ENCODE measurements around the gene RAB13. TPM values are rescaled to one million over a fixed set of nuclear protein-coding genes. Genes with fewer than 3 reads are reported as not detected.
A peak's percentile ranks its signal among the peaks of the same experiment; 100 is the strongest.
"Not testable (repeated sequence)": the region's sequence is repeated elsewhere in the genome, so short reads cannot be mapped to it uniquely, and the experiment has no call there.

Gene RAB13
- under 1 TPM; 0.92 to 0.96 TPM for total RNA-seq

DNA sequence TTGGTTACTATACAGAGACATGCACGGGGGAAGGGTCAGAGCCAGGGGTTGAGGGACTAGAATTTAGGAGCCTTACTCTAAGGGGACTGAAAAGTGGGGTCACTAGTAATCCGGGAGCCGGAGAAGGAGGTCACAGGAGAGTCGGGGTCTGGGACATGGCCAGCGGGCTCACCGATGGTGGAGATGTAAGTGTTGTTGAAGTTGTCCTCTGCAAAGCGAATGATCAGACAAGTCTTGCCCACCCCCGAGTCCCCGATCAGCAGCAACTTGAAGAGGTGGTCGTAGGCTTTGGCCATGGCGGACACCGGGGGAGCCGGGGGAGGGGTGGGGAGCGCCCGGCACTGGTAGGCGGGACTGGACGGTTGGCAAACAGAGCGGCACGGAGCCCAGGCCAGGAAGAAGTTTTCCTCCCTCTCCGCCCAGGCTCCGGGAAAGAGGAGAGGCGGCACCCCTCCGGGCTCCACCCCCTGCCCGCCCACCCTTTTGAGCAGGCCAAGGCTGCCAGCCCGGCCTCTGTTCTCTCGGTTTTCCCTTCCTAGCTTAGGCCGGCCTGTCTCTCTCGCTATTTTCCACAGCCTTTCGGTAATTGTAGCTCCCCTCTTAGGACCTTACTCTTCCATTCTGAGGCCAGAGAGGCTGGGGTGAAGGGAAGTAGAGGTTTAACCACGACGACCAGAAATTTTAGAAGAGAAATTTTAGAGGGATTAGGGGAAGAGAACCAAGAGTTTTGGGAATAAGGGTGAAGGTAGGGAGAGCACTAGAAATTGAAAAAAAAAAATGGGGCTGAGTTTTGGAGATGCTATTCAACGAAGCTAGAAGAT lies at the start of gene RAB13:
Gene RAB13 (minus strand): TSS at position 399 of the 821 bp plus-strand sequence. CDS start 103 bp downstream, at position 296.
- CTCF ChIA-PET, result interaction anchor here (0.6 to 3.5 kb wide), 23 partner anchors 9 to 453 kb away, joined by 3 to 32 read pairs (median 4); partner anchors contain the start of genes CREB3L4, DENND4B, JTB and SLC27A3
- POLR2A ChIA-PET, result interaction anchor here (0.6 kb wide), 1 partner anchor 195 kb away, joined by 5 read pairs; no protein-coding TSS in a partner anchor
- DNase-seq, result no peak
- Mint-ChIP-seq H3K27ac (peak within 1 kb of the TSS; percentile 91), H3K27me3 (no peaks in the 10 kb centered on the region), H3K4me1 (peaks cover 34% of the 10 kb centered on the region), H3K4me3 (peak within 1 kb of the TSS; percentile 50), H3K36me3 (ENCODE audit: low read depth) (peaks cover 2% of the 10 kb centered on the region), H3K9me3 (no peaks in the 10 kb centered on the region)

- H3K4me1 Mint-ChIP-seq; H3K27ac Mint-ChIP-seq; H3K27me3 Mint-ChIP-seq; CTCF ChIA-PET; H3K4me3 Mint-ChIP-seq; DNase-seq; H3K36me3 Mint-ChIP-seq (ENCODE audit: low read depth); H3K9me3 Mint-ChIP-seq; POLR2A ChIA-PET: not testable (repeated sequence)
Measured at GRCh38 chr1:154033697-154034096, 47.6 kb upstream of the RAB13 start.

- CTCF ChIA-PET, result no interaction called here
- H3K4me1 Mint-ChIP-seq, result no peaks in the 10 kb centered on the region
- no peaks in the 10 kb centered on the region for H3K9me3 Mint-ChIP-seq
- no peaks in the 10 kb centered on the region for H3K36me3 Mint-ChIP-seq (ENCODE audit: low read depth)
- no peak for DNase-seq
- no peak overlapping the region for H3K27ac Mint-ChIP-seq
- POLR2A ChIA-PET, result interaction anchor here (0.6 kb wide), 1 partner anchor 25 kb away, joined by 3 read pairs; no protein-coding TSS in a partner anchor
- H3K4me3 Mint-ChIP-seq, result no peak overlapping the region
- H3K27me3 Mint-ChIP-seq, result no peaks in the 10 kb centered on the region
Measured at GRCh38 chr1:154019940-154020339, 33.8 kb upstream of the RAB13 start.

- no peak for DNase-seq
Measured at GRCh38 chr1:154019269-154019668, 33.1 kb upstream of the RAB13 start.

DNA sequence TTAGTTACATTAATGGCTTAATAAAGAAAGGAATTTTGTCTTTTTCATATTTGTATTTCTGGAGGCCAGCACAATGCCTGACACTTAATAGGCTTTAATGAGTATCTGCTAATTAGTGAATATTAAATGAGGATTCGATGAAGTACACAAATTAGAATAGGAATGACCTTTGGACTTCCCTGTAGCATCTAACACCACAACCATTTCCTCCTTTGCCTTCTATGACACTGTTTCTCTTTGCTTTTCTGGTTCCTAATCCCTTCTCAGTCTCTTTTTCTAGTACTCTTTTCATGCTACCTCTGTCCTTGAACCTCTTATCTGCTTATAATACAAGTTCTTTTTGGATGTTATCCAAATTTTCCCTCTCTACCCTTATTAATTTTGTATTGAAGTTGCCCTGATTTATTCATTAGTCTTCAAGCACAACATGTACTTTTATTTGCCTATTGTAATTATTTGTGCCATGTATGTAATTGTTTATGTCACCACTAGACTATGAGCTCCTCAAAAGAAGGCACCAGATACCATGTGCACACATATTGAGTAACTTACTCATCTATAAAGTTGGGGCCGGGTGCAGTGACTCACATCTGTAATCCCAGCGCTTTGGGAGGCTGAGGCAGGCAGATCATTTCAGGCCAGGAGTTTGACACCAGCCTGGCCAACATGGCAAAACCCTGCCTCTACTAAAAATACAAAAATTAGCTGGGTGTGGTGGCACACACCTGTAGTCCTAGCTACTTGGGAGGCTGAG lies 28.2 kb upstream of the RAB13 start:
- Mint-ChIP-seq H3K36me3 (ENCODE audit: low read depth) (no peaks in the 10 kb centered on the region), H3K4me3 (no peak overlapping the region), H3K27me3 (no peaks in the 10 kb centered on the region), H3K27ac (no peak overlapping the region), H3K4me1 (no peaks in the 10 kb centered on the region), H3K9me3 (no peaks in the 10 kb centered on the region)
- ChIA-PET CTCF (no interaction called here), POLR2A (no interaction called here)
- DNase-seq, result no peak

More at GRCh38 chr1:154019269-154019668, 33.1 kb upstream of the RAB13 start:
- Mint-ChIP-seq H3K4me1 (no peaks in the 10 kb centered on the region), H3K27ac (no peak overlapping the region), H3K4me3 (no peak overlapping the region), H3K27me3 (no peaks in the 10 kb centered on the region), H3K36me3 (ENCODE audit: low read depth) (no peaks in the 10 kb centered on the region), H3K9me3 (no peaks in the 10 kb centered on the region)
- POLR2A ChIA-PET, result no interaction called here
- CTCF ChIA-PET, result interaction anchor here (1.0 kb wide), 1 partner anchor 1066 kb away, joined by 3 read pairs; no protein-coding TSS in a partner anchor

DNA sequence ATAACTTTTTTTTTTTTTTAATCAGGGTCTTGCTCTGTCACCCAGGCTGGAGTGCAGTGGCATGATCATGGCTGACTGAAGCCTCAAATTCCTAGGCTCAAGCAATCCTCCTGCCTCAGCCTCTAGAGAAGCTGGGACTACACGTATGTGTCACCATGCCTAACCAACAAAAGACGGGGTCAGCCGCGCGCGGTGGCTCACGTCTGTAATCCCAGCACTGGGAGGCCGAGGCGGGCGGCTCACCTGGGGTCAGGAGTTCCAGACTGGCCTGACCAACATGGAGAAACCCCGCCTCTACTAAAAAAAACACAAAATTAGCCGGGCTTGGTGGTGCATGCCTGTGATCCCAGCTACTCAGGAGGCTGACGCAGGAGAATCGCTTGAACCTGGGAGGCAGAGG lies 26.4 kb upstream of the RAB13 start:
- H3K27me3 Mint-ChIP-seq; H3K36me3 Mint-ChIP-seq (ENCODE audit: low read depth); POLR2A ChIA-PET; CTCF ChIA-PET; H3K4me1 Mint-ChIP-seq; DNase-seq; H3K27ac Mint-ChIP-seq; H3K9me3 Mint-ChIP-seq; H3K4me3 Mint-ChIP-seq: not testable (repeated sequence)

- Mint-ChIP-seq H3K9me3 (no peaks in the 10 kb centered on the region), H3K4me3 (no peak overlapping the region), H3K27me3 (no peaks in the 10 kb centered on the region), H3K27ac (no peak overlapping the region), H3K4me1 (no peaks in the 10 kb centered on the region), H3K36me3 (ENCODE audit: low read depth) (no peaks in the 10 kb centered on the region)
- DNase-seq, result no peak
- CTCF ChIA-PET, result no interaction called here
- POLR2A ChIA-PET, result no interaction called here
Measured at GRCh38 chr1:154012129-154012528, 26.0 kb upstream of the RAB13 start.

GRCh38 chr1:154006136-154006535 lies 20.0 kb upstream of the RAB13 start:
- POLR2A ChIA-PET, result no interaction called here
- no peaks in the 10 kb centered on the region for H3K27me3 Mint-ChIP-seq
- CTCF ChIA-PET, result no interaction called here

DNA sequence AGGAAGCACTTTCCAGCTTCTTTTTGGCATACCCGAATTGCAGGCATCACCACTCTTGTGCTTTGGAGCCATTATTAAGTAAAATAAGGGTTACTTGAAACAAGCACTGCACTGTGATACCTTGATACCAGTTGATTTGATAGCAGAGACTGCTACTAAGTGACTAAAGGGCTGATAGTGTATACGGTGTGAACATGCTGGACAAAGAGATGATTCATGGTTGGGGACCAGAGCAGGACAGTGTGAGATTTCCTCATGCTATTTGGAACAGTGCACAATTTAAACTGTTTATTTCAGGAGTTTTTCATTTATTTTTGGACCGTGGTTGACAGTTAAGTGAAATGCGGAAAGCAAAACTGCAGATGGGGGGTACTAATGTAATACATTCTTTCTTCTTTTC lies 14.3 kb upstream of the RAB13 start:
- ChIA-PET POLR2A (no interaction called here), CTCF (interaction anchor here (0.6 to 1.2 kb wide), 3 partner anchors 9 to 907 kb away, joined by 3 to 5 read pairs (median 4); no protein-coding TSS in a partner anchor)
- H3K27ac Mint-ChIP-seq, result no peak overlapping the region
- H3K36me3 Mint-ChIP-seq (ENCODE audit: low read depth), result peaks cover 5% of the 10 kb centered on the region
- DNase-seq, result no peak
- no peaks in the 10 kb centered on the region for H3K27me3 Mint-ChIP-seq
- no peaks in the 10 kb centered on the region for H3K4me1 Mint-ChIP-seq
- no peak overlapping the region for H3K4me3 Mint-ChIP-seq
- no peaks in the 10 kb centered on the region for H3K9me3 Mint-ChIP-seq

More at GRCh38 chr1:154006136-154006535, 20.0 kb upstream of the RAB13 start:
- no peaks in the 10 kb centered on the region for H3K9me3 Mint-ChIP-seq
- no peaks in the 10 kb centered on the region for H3K4me1 Mint-ChIP-seq
- H3K4me3 Mint-ChIP-seq, result no peak overlapping the region
- no peak for DNase-seq
- H3K36me3 Mint-ChIP-seq (ENCODE audit: low read depth), result no peaks in the 10 kb centered on the region
- no peak overlapping the region for H3K27ac Mint-ChIP-seq

- POLR2A ChIA-PET, result interaction anchor here (0.6 kb wide), 1 partner anchor 31 kb away, joined by 3 read pairs; no protein-coding TSS in a partner anchor
- not testable (repeated sequence) for H3K27me3 Mint-ChIP-seq, H3K27ac Mint-ChIP-seq, H3K4me1 Mint-ChIP-seq, H3K4me3 Mint-ChIP-seq, DNase-seq, H3K9me3 Mint-ChIP-seq
- CTCF ChIA-PET, result interaction anchor here (0.7 kb wide), 1 partner anchor 234 kb away, joined by 3 read pairs; no protein-coding TSS in a partner anchor
- peaks cover 28% of the 10 kb centered on the region for H3K36me3 Mint-ChIP-seq (ENCODE audit: low read depth)
Measured at GRCh38 chr1:153996882-153997281, 10.7 kb upstream of the RAB13 start.

DNA sequence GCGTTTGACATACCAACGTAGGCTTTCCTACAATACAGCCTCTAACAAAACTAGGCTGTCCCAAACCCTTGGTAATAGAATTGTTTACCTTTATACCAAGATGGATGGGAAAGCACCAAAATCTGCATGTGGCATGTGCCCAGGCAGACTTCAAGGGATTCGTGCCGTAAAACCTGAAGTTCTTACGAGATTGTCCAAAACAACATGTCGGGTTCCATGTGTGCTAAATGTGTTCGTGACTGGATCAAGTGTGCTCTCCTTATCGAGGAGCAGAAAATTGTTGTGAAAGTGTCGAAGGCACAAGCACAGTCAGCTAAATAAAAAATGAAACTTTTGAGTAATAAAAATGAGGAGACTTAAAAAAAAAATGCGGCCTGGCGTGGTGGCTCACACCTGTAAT lies 9.5 kb upstream of the RAB13 start:
- Mint-ChIP-seq H3K4me3 (no peak overlapping the region), H3K27ac (no peak overlapping the region), H3K9me3 (no peaks in the 10 kb centered on the region), H3K36me3 (ENCODE audit: low read depth) (peaks cover 37% of the 10 kb centered on the region), H3K4me1 (peaks cover 17% of the 10 kb centered on the region), H3K27me3 (no peaks in the 10 kb centered on the region)
- DNase-seq, result no peak
- POLR2A ChIA-PET, result interaction anchor here (0.7 kb wide), 1 partner anchor 25 kb away, joined by 3 read pairs; no protein-coding TSS in a partner anchor
- CTCF ChIA-PET, result interaction anchor here (1.0 to 1.1 kb wide), 2 partner anchors 9 kb away, joined by 3 read pairs; no protein-coding TSS in a partner anchor

GRCh38 chr1:153995202-153995601 lies 9.1 kb upstream of the RAB13 start:
- Mint-ChIP-seq H3K27me3 (no peaks in the 10 kb centered on the region), H3K9me3 (no peaks in the 10 kb centered on the region), H3K4me1 (peaks cover 20% of the 10 kb centered on the region), H3K4me3 (no peak overlapping the region), H3K36me3 (ENCODE audit: low read depth) (peaks cover 37% of the 10 kb centered on the region), H3K27ac (no peak overlapping the region)
- POLR2A ChIA-PET, result interaction anchor here (0.6 to 0.7 kb wide), 2 partner anchors 25 to 89 kb away, joined by 3 to 7 read pairs; no protein-coding TSS in a partner anchor
- CTCF ChIA-PET, result interaction anchor here (1.0 to 1.1 kb wide), 2 partner anchors 8 to 9 kb away, joined by 3 read pairs; no protein-coding TSS in a partner anchor
- no peak for DNase-seq
